HG03460 (cell line): ENCODE data around the gene MRPS34.

Experiments used
- ATAC-seq: cut with Tn5 transposase; IDR thresholded peaks from one replicate; pipeline ENCODE4 v1.9.1; 2021; ENCODE audit not compliant: unreplicated experiment

MRPS34 gene

DNA sequence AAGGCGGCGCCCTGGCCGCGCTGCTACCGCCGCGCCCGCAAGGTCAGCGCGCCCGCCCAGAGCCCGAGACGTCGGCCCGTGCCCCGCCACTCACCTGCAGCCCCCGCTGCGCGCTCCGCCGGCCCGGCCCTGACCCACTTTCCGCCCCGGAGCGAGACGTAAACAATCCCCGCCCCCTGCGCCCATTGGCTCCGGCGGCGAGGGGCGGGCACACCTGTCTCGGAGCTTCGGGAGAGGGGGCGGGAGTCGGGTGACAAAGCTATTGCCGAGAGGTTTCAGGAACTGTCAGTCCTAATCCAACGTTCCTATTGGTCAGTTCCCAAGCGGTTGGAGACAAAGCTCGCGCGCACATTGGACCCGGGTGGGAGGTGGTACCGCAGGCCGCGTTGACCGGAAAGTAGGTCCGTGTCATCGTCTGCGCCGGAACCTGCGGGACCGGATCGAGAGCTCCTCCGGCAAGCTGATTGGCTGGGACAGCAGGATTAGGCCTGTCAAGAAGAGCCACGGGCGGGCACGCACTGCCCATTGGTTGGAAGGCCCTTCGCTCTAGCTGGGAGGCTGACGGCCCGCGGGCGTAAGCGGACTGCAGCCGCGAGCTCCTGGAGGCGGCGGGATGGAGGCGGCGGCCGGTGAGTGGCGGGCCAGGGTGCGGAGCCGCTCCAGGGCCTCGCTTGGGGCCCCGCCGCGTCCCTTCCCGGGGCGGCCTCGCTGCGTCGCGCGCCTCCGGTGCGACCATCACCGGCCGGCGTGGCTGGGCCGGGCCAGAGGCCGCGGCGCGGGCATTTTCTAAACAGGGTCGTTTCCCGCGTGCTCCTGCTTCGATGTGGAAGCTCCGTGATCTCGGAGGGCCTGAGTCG, 9.7 kb upstream of the MRPS34 start, which contains the start of the genes NUBP2 and SPSB3:
Gene NUBP2, plus strand, starts transcription at position 553 of the 857 bp plus-strand sequence. Its CDS starts 61 bp downstream, at position 614.
Gene SPSB3, minus strand, starts transcription at position 164 of the 857 bp plus-strand sequence. CDS start 1,088 bp downstream, outside the sequence.
- peak; percentile 85 for ATAC-seq

DNA sequence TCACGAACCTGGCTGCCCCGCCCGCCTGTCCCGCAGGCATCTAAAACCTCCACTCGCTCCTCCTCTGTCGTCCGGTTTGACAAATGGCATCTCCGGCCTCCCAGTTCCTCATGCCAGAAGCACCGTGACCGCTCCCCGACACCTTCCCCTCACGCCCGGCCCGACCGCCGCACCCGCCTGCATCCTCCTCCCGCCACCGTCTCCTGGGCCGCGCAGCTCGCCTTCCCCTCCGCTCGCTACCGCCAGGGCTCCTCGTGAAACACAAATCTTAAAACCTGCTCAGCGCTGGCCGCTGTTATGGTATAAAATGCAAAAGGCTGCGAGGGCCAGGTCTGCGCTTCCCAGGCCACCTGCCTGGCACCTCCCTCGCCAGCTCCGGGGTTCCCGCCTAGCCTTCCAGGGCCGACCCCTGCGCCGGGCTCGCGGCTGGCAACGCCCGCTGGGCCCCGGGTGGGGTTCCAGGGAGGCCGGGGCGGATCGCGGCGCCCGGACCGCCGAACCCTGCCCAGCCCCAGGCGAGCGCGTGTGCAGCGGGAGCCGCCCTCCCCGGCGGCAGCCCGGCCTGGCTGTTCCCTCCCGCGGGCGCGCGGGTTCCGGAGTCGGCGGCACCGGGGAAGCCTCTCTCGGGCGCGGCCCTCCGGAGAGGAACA, 8.9 kb upstream of the MRPS34 start:
- ATAC-seq = peak; percentile 0

GRCh38 chr16:1781254-1781653, 8.3 kb upstream of the MRPS34 start:
- ATAC-seq = no peak

GRCh38 chr16:1780677-1781072, 7.7 kb upstream of the MRPS34 start:
- no peak for ATAC-seq

DNA sequence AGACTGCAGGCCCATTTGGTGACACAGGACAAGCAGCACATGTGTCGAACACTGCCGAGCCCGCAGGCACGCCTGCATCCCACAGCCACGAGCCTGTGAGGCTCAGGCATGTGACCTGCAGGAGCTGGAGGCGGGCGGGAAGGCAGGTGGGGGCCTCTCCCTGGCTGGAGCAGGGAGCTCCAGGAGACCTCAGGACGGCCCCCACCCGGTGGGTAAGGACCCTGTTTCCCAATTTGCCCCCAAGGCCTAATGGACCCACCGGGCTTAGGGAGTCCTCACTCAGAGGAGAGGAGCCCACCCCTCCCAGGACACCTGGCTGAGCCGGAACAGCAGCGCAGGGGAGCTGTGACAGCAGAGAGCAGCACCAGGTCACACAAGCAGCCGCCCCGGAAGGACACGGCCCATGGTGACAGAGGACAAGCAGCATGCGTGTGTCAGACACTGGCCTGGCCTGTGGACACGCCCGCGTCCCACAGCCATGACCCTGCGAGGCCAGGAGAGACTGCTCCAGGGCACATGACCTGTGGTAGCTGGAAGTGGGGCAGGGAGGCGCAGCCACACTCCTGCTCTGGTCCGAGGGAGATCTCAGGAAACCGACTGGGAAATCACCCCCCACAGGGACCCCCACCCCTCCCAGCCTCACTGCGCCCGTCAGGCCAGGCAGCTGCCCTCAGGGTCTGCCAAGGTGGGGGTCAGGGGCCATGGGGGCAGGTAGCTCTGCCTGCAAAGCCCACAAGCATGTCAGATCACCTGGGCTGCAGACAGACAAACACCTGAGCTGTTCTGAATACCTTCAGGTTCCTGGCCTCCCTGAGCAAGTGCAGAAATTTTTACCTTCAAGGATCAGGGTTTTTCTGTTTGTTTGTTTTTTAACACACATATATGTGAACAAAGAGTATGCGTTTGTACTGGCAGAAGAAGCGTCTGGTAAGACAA, 7.1 kb upstream of the MRPS34 start:
- ATAC-seq = no peak

- no peak for ATAC-seq
These were observed 6.3 kb upstream of the MRPS34 start for GRCh38 chr16:1779234-1779701.

- ATAC-seq = no peak
These were observed 5.6 kb upstream of the MRPS34 start for GRCh38 chr16:1778200-1779179.

- ATAC-seq = no peak
These were observed 4.7 kb upstream of the MRPS34 start for GRCh38 chr16:1777375-1778199.

- ATAC-seq = no peak
These were observed 4.0 kb upstream of the MRPS34 start for GRCh38 chr16:1776991-1777374.

- no peak for ATAC-seq
These were observed 3.7 kb upstream of the MRPS34 start for GRCh38 chr16:1776672-1776955.

DNA sequence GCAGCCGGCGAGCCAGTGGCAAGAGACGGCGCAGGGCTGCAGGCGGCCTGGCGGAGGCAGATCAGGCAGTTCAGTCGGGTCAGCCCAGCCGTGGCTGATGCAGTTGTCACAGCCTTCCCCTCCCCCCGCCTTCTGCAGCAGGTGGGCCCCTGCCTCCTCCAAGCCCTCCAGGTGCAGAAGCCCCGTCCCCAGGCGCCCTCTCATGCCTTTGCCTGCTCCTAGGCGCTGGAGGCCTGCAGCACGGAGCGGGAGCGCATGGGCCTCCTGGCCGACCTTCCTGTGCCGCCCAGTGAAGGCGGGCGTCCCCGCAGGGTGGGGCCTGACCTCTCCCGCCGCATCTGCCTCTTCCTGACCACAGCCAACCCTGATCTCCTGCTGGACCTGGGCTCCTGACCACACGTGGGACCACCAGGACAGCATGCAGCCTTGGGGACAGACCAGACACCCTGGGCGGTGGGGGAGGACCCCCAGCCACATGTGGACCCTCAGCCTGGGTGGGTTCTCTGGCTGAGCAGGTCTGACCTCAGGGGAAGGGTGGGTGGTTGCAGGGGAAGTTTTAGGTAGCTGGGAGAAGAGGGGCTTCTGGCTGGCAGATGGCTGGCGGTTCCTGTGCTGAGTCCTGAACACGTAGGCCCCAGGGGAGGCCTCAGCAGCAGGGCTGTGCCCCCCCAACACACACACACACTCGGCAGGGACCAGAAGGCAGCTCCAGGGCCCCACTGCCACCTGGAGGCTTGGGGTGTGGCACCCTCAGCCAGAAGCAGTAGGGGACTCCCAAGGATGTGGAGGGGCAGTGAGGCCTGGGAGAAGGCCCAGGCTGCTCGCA, 3.1 kb upstream of the MRPS34 start:
- no peak for ATAC-seq

GRCh38 chr16:1775006-1775845, 2.3 kb upstream of the MRPS34 start:
- no peak for ATAC-seq

DNA sequence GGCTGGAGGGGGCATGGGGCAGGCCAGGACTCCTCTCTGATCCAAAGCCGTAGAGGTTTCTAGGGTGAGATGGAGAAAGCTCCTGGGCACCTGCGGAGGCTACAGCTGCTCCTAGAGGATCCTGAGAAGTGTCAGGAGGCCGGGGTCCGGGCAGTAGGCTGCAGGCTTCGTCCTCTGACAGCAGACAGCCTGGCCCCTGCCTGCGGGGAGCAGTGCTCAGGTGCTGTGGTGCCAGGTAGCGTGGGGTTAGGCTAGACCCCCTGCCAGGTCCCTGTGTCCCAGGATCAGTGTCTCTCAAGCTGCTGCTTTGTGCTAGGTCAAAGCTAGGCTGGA, 1.5 kb upstream of the MRPS34 start:
- ATAC-seq = no peak

GRCh38 chr16:1773703-1774447, 941 bp upstream of the MRPS34 start:
- peak; percentile 9 for ATAC-seq

DNA sequence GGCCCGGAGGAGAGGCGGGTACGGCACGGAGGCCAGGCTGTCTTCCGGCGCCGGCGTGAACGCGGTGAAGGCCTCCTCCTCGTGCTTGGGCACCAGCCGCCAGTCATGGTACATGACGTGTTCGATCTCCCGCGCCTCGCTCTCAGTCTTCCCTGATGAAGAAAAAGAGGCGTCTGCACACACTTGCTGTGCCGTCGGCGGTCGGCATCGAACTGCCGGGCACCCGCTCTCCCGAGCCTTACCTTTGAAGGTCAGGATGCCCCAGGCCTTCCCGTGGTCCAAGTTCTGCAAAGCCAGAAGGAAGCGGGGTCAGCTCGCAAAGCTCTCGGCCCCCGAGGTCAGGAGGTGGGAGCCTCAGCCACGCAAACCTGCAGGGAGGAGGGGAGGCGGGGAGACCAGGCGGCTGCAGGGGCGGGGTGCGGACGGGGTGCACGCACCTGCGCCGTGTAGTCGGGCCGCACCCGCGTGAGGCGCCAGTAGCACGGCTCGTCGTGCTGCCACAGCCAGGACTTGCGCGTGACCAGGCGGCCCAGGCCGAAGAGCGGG, 499 bp downstream of the MRPS34 start, which contains the start of gene EME2:
Gene EME2, plus strand, starts transcription at position 449 of the 546 bp plus-strand sequence. CDS start 418 bp downstream, outside the sequence.
- ATAC-seq = no peak

DNA sequence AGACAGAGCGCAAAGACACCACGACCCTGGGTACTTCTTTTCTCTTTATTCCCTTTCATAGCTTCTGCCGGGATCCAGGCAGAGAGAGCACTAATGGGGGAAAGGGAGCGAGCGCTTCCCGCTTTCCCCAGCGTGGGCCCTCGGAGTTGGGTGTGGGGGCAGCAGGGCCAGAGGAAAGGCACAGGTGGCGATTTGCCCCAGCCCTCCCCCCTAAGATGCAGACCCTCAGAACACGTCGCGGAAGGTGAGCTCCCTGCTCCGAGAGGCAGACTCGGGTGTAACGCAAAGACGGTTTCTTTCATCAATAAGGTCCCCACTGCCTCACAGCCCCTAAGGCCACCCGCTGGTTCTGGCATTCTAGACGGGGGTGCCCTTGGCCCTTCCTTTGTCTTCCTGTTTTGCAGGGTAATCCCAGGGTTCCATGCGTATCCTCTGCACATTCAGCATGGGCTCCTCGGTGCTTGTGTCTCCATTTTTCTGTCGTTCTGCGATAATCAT, 1.0 kb downstream of the MRPS34 start:
- no peak for ATAC-seq
